OCI-M1 (cell line): ENCODE results near the gene KLHL29.

Experiments used
- DNase-seq: peaks from one replicate; lab custom pipeline; 2025; lab: John Stamatoyannopoulos, UW

The KLHL29 gene

GRCh38 chr2:23571527-23572282 is 186.7 kb downstream of the KLHL29 start:
- no peak for DNase-seq

- no peak for DNase-seq
These were observed 190.1 kb downstream of the KLHL29 start for GRCh38 chr2:23574919-23575654.

- DNase-seq, result no peak
These were observed 194.1 kb downstream of the KLHL29 start for GRCh38 chr2:23578964-23579671.

- DNase-seq, result no peak
These were observed 194.7 kb downstream of the KLHL29 start for GRCh38 chr2:23579674-23580073.

- DNase-seq, result no peak
These were observed 198.5 kb downstream of the KLHL29 start for GRCh38 chr2:23583467-23583866.

- no peak for DNase-seq
These were observed 199.2 kb downstream of the KLHL29 start for GRCh38 chr2:23584054-23584745.

GRCh38 chr2:23585273-23586170 is 200.5 kb downstream of the KLHL29 start:
- DNase-seq, result no peak

- no peak for DNase-seq
These were observed 201.8 kb downstream of the KLHL29 start for GRCh38 chr2:23586741-23587306.

- no peak for DNase-seq
These were observed 202.4 kb downstream of the KLHL29 start for GRCh38 chr2:23587341-23587880.

- no peak for DNase-seq
These were observed 203.1 kb downstream of the KLHL29 start for GRCh38 chr2:23588106-23588505.

GRCh38 chr2:23588508-23589201 is 203.7 kb downstream of the KLHL29 start:
- DNase-seq, result no peak

GRCh38 chr2:23589220-23589647 is 204.3 kb downstream of the KLHL29 start:
- DNase-seq, result no peak

GRCh38 chr2:23589739-23590138 is 204.8 kb downstream of the KLHL29 start:
- DNase-seq, result no peak

GRCh38 chr2:23590241-23590869 is 205.4 kb downstream of the KLHL29 start:
- no peak for DNase-seq

GRCh38 chr2:23591111-23591510 is 206.1 kb downstream of the KLHL29 start:
- DNase-seq, result no peak

- DNase-seq, result no peak
These were observed 207.2 kb downstream of the KLHL29 start for GRCh38 chr2:23592061-23592685.

GRCh38 chr2:23592898-23593751 is 208.1 kb downstream of the KLHL29 start:
- DNase-seq, result no peak
